GM18511 (cell line): ENCODE measurements around the gene METTL22.

ENCODE experiments used
- ATAC-seq: cut with Tn5 transposase; IDR thresholded peaks from one replicate; pipeline ENCODE4 v1.9.1; 2021; ENCODE audit warnings: mild to moderate bottlenecking, moderate library complexity; ENCODE audit not compliant: unreplicated experiment

METTL22 gene

DNA sequence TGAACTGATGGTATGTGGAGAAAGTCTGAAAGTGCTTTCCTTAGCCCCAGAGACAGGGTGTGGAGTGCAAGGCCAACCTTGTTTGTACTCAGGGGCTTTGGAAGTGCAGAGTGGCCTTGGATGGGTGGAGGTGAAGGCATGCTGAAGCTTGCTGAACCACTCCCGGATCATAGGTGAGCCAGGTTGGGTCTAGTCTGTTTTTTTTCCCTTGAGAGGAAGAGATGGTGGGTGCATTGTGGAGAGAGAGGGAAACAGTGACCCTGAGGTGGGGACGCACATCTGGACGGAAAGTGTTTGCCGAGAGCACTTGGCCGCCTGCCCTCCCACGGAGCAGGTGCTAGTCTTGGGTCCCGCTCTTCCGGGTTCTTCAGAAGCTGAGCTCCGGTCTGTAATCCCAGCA is 65.4 kb downstream of the METTL22 start:
- ATAC-seq, result no peak

- no peak for ATAC-seq
Measured at GRCh38 chr16:8689686-8690085, 68.2 kb downstream of the METTL22 start.

DNA sequence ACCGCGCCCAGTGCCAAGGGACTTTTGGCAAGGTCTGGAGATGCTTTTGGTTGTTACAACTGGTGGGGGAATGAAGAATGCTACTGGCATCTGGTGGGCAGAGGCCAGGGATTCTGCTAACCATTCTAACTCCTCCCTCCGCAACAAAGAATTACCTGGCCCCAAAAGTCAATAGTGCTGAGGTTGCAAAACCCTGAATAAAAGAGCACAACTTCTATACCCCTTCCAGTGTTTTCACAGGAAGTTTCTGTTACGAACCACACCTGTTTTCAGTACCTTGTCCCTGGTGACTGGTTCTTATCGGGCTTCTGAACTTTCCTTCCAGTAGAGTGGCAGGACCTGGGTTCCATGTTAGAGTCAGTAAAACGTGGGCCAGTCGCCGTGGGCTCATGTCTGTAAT is 70.2 kb downstream of the METTL22 start:
- no peak for ATAC-seq

DNA sequence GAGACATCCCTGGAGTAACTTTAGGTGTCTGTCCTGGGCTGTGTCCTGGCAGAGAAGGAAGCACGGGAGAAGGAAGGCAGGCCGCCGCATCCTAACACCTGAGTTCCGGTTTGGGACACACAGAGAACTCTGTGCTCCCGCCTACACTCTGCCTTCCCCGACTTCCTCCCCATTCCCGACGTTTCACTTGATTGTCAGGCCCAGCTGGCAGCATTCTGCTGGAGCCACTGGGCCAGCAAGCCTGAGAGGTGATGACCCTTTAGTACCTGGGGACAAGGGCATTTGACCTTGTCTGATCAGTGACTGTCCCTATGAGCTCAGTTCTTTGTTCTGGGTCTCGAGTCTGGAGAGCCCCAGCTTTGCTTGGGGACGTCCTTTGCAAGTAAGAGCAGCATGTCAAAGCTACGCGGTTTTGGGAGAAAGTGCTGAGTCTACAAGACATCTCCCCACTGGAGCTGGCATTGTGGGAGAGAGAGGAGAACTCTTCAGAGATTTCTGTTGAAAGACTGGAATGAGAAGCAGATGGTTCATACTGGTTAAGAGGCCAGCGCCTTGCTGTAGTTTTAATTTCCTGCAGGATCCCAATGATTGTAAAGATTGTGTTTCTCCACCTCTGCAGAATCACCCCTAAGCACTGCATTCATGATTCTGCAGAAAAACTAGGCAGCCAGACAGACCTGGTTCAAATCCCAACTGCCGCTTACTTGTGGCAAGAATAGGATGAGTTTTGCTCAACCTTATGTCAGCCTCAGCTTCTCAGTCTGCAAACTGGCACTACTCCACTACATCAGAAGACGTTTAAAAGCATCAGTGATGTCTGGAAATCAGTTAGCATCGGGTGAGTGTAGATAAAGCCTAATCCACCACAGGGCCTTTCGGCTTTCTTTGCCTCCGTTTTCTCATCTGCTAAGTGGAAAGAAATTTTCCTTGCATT is 73.6 kb downstream of the METTL22 start:
- no peak for ATAC-seq

- no peak for ATAC-seq
Measured at GRCh38 chr16:8696880-8697279, 75.4 kb downstream of the METTL22 start.

GRCh38 chr16:8697965-8698364 is 76.5 kb downstream of the METTL22 start:
- ATAC-seq, result no peak
